Choroid plexus epithelial cell (primary cell): Measurements from ENCODE around the gene RPS6KA6.
"Not testable (repeated sequence)": the region's sequence is repeated elsewhere in the genome, so short reads cannot be mapped to it uniquely, and the experiment has no call there.

Experiments
- DNase-seq: peaks from one replicate; pipeline ENCODE4 v3.0.0-alpha.2; 2010; ENCODE audit warnings: low read depth
- H3K4me3 ChIP-seq: 2 replicates; pipeline ENCODE4 v1.5.1; 2011; ENCODE audit warnings: low read depth, mild to moderate bottlenecking, control low read depth, low read length, moderate library complexity
- TF ChIP-seq, protein P1 (sequence below): conservative IDR thresholded peaks from 2 replicates; pipeline ENCODE4 v1.5.1; 2011; ENCODE audit warnings: low read depth, mild to moderate bottlenecking, control low read depth, inconsistent platforms, low read length, moderate library complexity

RPS6KA6 gene

DNA sequence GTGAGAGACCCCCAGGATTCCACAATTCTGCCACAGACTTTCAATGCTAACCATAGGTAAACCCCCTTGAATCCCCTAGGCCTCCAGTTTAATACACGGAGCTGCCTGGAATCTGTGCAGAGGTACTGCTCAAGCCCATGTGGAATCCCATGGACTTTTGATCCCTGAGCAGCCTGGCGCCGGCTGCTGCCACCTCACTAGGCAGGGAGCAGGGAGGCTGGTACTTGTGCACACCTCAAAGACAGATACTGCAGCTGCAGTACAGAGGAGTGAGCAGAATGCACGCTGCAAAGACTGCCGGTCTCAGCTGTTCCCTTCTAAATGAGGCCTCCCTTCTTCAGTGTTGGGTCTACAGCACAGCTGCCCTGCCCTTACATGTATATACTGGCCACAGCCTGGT lies 79.4 kb downstream of the RPS6KA6 start:
- TF ChIP-seq, protein P1, sequence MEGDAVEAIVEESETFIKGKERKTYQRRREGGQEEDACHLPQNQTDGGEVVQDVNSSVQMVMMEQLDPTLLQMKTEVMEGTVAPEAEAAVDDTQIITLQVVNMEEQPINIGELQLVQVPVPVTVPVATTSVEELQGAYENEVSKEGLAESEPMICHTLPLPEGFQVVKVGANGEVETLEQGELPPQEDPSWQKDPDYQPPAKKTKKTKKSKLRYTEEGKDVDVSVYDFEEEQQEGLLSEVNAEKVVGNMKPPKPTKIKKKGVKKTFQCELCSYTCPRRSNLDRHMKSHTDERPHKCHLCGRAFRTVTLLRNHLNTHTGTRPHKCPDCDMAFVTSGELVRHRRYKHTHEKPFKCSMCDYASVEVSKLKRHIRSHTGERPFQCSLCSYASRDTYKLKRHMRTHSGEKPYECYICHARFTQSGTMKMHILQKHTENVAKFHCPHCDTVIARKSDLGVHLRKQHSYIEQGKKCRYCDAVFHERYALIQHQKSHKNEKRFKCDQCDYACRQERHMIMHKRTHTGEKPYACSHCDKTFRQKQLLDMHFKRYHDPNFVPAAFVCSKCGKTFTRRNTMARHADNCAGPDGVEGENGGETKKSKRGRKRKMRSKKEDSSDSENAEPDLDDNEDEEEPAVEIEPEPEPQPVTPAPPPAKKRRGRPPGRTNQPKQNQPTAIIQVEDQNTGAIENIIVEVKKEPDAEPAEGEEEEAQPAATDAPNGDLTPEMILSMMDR, result no peak
- H3K4me3 ChIP-seq, result no peak overlapping the region
- DNase-seq, result no peak

DNA sequence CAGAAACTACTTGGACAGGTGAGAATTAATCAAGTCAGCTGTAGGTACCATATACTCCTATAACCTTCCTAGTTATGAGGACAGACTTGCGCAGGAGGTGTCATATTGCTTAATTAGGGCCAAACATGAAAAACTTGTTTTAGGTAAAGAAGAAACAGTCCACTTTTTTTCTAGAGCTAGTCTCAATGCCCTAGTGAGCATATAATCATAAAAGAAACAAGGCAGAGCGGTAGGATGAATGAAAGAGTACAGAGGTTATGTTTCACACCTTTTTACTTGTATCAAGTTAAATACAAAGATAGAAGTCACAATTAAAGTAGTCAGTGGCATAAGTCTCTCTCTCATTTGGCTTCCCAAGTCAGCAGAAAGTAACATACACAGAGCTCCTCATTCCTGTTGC lies 88.9 kb downstream of the RPS6KA6 start:
- no peak overlapping the region for H3K4me3 ChIP-seq
- TF ChIP-seq, protein P1, result no peak
- DNase-seq, result no peak

DNA sequence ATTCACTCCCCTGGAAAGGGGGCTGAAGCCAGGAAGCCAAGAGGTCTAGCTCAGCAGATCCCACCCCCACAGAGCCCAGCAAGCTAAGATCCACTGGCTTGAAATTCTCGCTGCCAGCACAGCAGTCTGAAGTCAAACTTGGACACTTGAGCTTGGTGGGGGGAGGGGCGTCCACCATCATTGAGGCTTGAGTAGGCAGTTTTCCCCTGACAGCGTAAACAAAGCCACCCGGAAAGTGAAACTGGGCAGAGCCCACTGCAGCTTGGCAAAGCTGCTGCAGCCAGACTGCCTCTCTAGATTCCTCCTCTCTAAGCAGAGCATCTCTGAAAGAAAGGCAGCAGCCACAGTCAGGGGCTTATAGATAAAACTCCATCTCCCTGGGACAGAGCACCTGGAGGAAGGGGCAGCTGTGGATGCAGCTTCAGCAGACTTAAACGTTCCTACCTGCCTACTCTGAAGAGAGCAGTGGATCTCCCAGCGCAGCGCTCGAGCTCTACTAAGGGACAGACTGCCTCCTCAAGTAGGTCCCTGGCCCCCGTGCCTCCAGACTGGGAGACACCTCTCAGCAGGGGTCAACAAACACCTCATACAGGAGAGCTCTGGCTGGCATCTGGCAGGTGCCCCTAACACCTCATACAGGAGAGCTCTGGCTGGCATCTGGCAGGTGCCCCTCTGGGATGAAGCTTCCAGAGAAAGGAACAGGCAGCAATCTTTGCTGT lies 108.4 kb downstream of the RPS6KA6 start:
- DNase-seq, H3K4me3 ChIP-seq: not testable (repeated sequence)

DNA sequence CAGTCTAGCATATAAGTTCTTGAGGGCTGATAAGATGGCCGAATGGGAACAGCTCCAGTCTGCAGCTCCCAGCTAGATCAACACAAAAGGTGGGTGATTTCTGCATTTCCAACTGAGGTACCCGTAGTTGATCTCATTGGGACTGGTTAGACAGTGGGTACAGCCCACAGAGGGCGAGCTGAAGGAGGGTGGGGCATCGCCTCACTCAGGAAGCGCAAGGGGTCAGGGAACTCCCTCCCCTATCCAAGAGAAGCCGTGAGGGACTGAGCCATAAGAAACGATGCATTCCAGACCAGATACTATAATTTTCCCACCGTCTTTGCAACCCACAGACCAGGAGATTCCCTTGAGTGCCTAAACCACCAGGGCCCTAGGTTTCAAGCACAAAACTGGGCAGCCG lies 109.0 kb downstream of the RPS6KA6 start:
- H3K4me3 ChIP-seq, result no peak overlapping the region
- DNase-seq, result no peak
- TF ChIP-seq, protein P1, result no peak

DNA sequence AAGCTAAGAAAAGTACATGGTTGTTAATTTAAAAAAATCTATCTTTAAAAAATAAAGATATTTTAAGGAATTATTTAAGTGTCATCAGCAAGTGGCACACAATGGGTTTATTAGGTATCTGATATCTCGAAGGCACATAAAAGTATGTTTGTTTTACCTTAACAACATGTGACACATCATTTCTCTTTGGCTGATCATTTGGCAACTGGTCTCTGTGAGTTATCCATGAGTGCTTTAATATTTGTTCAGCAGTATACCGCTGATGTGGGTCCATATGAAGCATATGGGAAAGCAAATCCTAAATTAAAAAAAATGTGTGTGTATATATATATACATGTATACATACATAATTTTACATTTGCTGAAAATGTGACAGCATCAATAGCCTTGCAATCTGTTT lies 123.2 kb downstream of the RPS6KA6 start:
- DNase-seq, result no peak
- H3K4me3 ChIP-seq, result no peak overlapping the region
- TF ChIP-seq, protein P1, result no peak

DNA sequence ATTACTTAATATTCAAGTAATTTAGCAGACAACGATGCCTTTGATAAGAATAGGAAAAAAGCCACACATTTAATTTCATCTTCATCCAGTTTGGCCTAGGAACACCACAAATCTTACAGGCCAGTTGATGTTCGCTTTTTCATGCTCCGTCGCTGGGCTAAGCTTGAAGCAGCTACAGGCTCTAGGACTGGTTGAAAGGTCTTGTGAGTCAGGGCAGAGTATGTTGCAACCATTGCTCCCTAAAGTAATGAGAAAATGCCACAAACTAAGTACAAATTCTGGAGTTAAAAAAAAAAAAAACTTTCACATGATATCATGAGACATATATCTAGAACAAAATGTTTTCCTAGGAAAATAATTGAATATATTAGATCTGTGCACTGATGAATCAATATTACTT lies 123.8 kb downstream of the RPS6KA6 start:
- peak; percentile 31 for DNase-seq

DNA sequence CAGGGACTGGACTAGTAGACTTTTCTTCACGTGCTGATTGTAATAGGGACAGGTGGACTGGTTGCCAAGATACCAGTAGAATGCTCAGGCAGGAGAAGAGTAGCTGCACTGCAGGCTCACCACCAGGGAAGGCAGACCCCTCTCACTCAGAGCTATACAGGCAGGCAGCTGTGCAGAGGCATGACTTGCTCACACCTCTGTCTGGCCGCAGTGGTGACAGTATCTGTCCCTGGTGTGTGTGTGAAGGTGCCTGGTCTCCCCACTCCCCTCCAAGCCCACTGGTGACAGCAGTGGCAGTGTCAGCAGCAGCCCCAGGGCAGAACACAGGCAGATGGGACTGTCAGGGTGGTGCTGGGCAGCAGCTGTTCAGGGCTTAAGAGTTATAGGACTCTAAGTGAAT lies 140.7 kb downstream of the RPS6KA6 start:
- TF ChIP-seq, protein P1, result no peak
- no peak overlapping the region for H3K4me3 ChIP-seq
- DNase-seq, result no peak

More for the DNA sequence above, 123.8 kb downstream of the RPS6KA6 start:
- no peak overlapping the region for H3K4me3 ChIP-seq
- TF ChIP-seq, protein P1, result no peak
